Epithelial cell of esophagus (primary cell): ENCODE results near the gene DCTN4.
A peak's percentile ranks its signal among the peaks of the same experiment; 100 is the strongest.

Experiments used
- DNase-seq: peaks from one replicate; pipeline ENCODE4 v3.0.0; 2010; ENCODE audit warnings: low read depth
- H3K4me3 ChIP-seq: 2 replicates; pipeline ENCODE4 v1.5.1; 2011; ENCODE audit warnings: mild to moderate bottlenecking, low read length, control low read depth
- CTCF ChIP-seq: IDR thresholded peaks from 2 replicates; pipeline ENCODE4 v1.5.1; 2011; ENCODE audit warnings: low read depth, mild to moderate bottlenecking, low read length, control low read depth, inconsistent platforms; ENCODE audit not compliant: insufficient read depth; ENCODE audit errors: missing control alignments

The DCTN4 gene

GRCh38 chr5:150765011-150765798 is 6.4 kb upstream of the DCTN4 start:
- H3K4me3 ChIP-seq = no peak overlapping the region
- no peak for DNase-seq
- no peak for TF ChIP-seq CTCF

GRCh38 chr5:150764530-150764929 is 5.7 kb upstream of the DCTN4 start:
- TF ChIP-seq CTCF = no peak
- no peak overlapping the region for H3K4me3 ChIP-seq
- DNase-seq = no peak

GRCh38 chr5:150763023-150763769 is 4.4 kb upstream of the DCTN4 start:
- no peak for TF ChIP-seq CTCF
- H3K4me3 ChIP-seq = no peak overlapping the region
- DNase-seq = peak; percentile 98

- DNase-seq = peak; percentile 72
- TF ChIP-seq CTCF = no peak
- no peak overlapping the region for H3K4me3 ChIP-seq
These were observed 3.4 kb upstream of the DCTN4 start for GRCh38 chr5:150762211-150762610.

- H3K4me3 ChIP-seq = peak overlapping the region; percentile 79
- DNase-seq = no peak
- TF ChIP-seq CTCF = no peak
These were observed 442 bp upstream of the DCTN4 start for GRCh38 chr5:150759334-150759583.

GRCh38 chr5:150758203-150758530 is 650 bp downstream of the DCTN4 start:
- DNase-seq = no peak
- no peak for TF ChIP-seq CTCF
- H3K4me3 ChIP-seq = peak overlapping the region; percentile 79

- H3K4me3 ChIP-seq = peak overlapping the region; percentile 79
- DNase-seq = peak; percentile 7
- TF ChIP-seq CTCF = no peak
These were observed 1.6 kb downstream of the DCTN4 start for GRCh38 chr5:150757087-150757649.
